WTC11 (cell line): ENCODE results near the gene STK33. TPM values are rescaled to one million over a fixed set of nuclear protein-coding genes. Genes with fewer than 3 reads are reported as not detected.

ENCODE experiments used
- AFF4 ChIP-seq: sonication (generic); formaldehyde crosslinking; IDR thresholded peaks from 2 replicates; pipeline ENCODE4 v1.8.1; 2023; ENCODE audit warnings: mild to moderate bottlenecking, missing genetic modification reagents, borderline replicate concordance
- ARID4B ChIP-seq: sonication (generic); formaldehyde crosslinking; IDR thresholded peaks from 2 replicates; pipeline ENCODE4 v1.8.0; 2023; ENCODE audit warnings: missing genetic modification reagents, mild to moderate bottlenecking, borderline replicate concordance
- ATF1 ChIP-seq: sonication (generic); formaldehyde crosslinking; IDR thresholded peaks from 2 replicates; pipeline ENCODE4 v1.8.1; 2023; ENCODE audit warnings: mild to moderate bottlenecking, moderate library complexity, missing genetic modification reagents
- CTCF ChIP-seq: fragments of 200-600 bp; IDR thresholded peaks from 2 replicates; pipeline ENCODE4 v1.8.0; 2022; ENCODE audit warnings: antibody characterized with exemption
- E2F1 ChIP-seq: sonication (generic); formaldehyde crosslinking; IDR thresholded peaks from 2 replicates; pipeline ENCODE4 v1.8.0; 2022; ENCODE audit warnings: mild to moderate bottlenecking, missing genetic modification reagents
- EMX1 ChIP-seq: fragments of 250-450 bp; sonication (Bioruptor Pico); IDR thresholded peaks from 2 replicates; pipeline ENCODE4 v1.8.0; 2021; ENCODE audit warnings: mild to moderate bottlenecking
- ESRRA ChIP-seq: sonication (generic); formaldehyde crosslinking; IDR thresholded peaks from 2 replicates; pipeline ENCODE4 v1.8.1; 2022; ENCODE audit warnings: mild to moderate bottlenecking, missing genetic modification reagents, borderline replicate concordance
- GRHL2 ChIP-seq: fragments of 250-450 bp; sonication (Bioruptor Pico); IDR thresholded peaks from 2 replicates; pipeline ENCODE4 v1.8.0; 2022; ENCODE audit warnings: mild to moderate bottlenecking, moderate library complexity; ENCODE audit not compliant: insufficient replicate concordance, severe bottlenecking
- JUN ChIP-seq: sonication (generic); formaldehyde crosslinking; IDR thresholded peaks from 2 replicates; pipeline ENCODE4 v1.8.0; 2023; ENCODE audit warnings: mild to moderate bottlenecking, missing genetic modification reagents
- KAT7 ChIP-seq: sonication (generic); formaldehyde crosslinking; IDR thresholded peaks from 2 replicates; pipeline ENCODE4 v1.8.1; 2023; ENCODE audit warnings: missing genetic modification reagents, mild to moderate bottlenecking, borderline replicate concordance
- NFYB ChIP-seq: sonication (generic); formaldehyde crosslinking; conservative IDR thresholded peaks from 2 replicates; pipeline ENCODE4 v1.8.0; 2022; ENCODE audit warnings: low read depth, missing genetic modification reagents
- SOX15 ChIP-seq: fragments of 250-450 bp; sonication (Bioruptor Pico); IDR thresholded peaks from 2 replicates; pipeline ENCODE4 v1.9.0; 2021; ENCODE audit warnings: mild to moderate bottlenecking
- USF1 ChIP-seq: sonication (generic); formaldehyde crosslinking; IDR thresholded peaks from 2 replicates; pipeline ENCODE4 v1.8.0; 2022; ENCODE audit warnings: mild to moderate bottlenecking, missing genetic modification reagents
- ZMAT4 ChIP-seq: fragments of 250-450 bp; sonication (Bioruptor Pico); IDR thresholded peaks from 2 replicates; pipeline ENCODE4 v1.9.0; 2021; ENCODE audit warnings: mild to moderate bottlenecking
- ZNF281 ChIP-seq: sonication (generic); formaldehyde crosslinking; IDR thresholded peaks from 2 replicates; pipeline ENCODE4 v1.8.0; 2023; ENCODE audit warnings: mild to moderate bottlenecking, missing genetic modification reagents
- ZNF532 ChIP-seq: fragments of 250-450 bp; sonication (Bioruptor Pico); IDR thresholded peaks from 2 replicates; pipeline ENCODE4 v1.9.0; 2021; ENCODE audit warnings: mild to moderate bottlenecking, borderline replicate concordance
- total RNA-seq: library from RNA; stranded (reverse); gene quantifications from 3 replicates; pipeline ENCODE4 v1.2.3, GENCODE V29; 2021

The STK33 gene
- total RNA-seq, 1 experiment from 2014 or later = 13.3 TPM

- TF ChIP-seq CTCF (no peak), NFYB (CRISPR knock-in tag) (no peak), ARID4B (CRISPR knock-in tag) (0 out of 2 replicates have a peak, but pooled peaks have one; percentile 52), E2F1 (CRISPR knock-in tag) (0 out of 2 replicates have a peak, but pooled peaks have one; percentile 37), JUN (CRISPR knock-in tag) (no peak), KAT7 (CRISPR knock-in tag) (no peak), ESRRA (CRISPR knock-in tag) (peak; percentile 15; the same call in 1 of the 2 replicates), USF1 (CRISPR knock-in tag) (peak; percentile 98), AFF4 (CRISPR knock-in tag) (peak; percentile 75; the same call in 1 of the 2 replicates), ZNF281 (0 out of 2 replicates have a peak, but pooled peaks have one; percentile 25), ZNF532 (no peak), SOX15 (CRISPR knock-in tag) (no peak), ATF1 (CRISPR knock-in tag) (no peak), ZMAT4 (CRISPR knock-in tag) (no peak), EMX1 (CRISPR knock-in tag) (no peak), GRHL2 (CRISPR knock-in tag) (no peak)
These were observed at the start of gene STK33 (continued) for GRCh38 chr11:8593935-8594909.
